Osteoblast (primary cell): ENCODE data around the gene TM6SF1. TPM values are rescaled to one million over a fixed set of nuclear protein-coding genes. Genes with fewer than 3 reads are reported as not detected.
"Not testable (repeated sequence)": the region's sequence is repeated elsewhere in the genome, so short reads cannot be mapped to it uniquely, and the experiment has no call there.

Experiments
- DNase-seq: peaks from one replicate; pipeline ENCODE4 v3.0.0; 2011; ENCODE audit warnings: low spot score, mixed read lengths; ENCODE audit not compliant: insufficient read length; ENCODE audit errors: missing footprints
- H2AFZ ChIP-seq: 2 replicates; pipeline ENCODE4 v1.6.0; 2011; ENCODE audit warnings: mild to moderate bottlenecking, low read length
- H3K27ac ChIP-seq: 2 replicates; pipeline ENCODE4 v1.5.1; 2011; ENCODE audit warnings: mild to moderate bottlenecking, low read depth, low read length, moderate library complexity
- H3K27me3 ChIP-seq: 2 replicates; pipeline ENCODE4 v1.6.0; 2012; ENCODE audit warnings: mild to moderate bottlenecking, control low read depth, inconsistent platforms, low read length, moderate library complexity; ENCODE audit not compliant: insufficient read depth
- H3K36me3 ChIP-seq: 2 replicates; pipeline ENCODE4 v1.5.1; 2011; ENCODE audit warnings: mild to moderate bottlenecking, low read length, control low read depth, moderate library complexity; ENCODE audit not compliant: insufficient read depth
- H3K4me1 ChIP-seq: 2 replicates; pipeline ENCODE4 v1.5.1; 2011; ENCODE audit warnings: mild to moderate bottlenecking, low read length, control low read depth, moderate library complexity; ENCODE audit not compliant: insufficient read depth
- H3K4me2 ChIP-seq: 2 replicates; pipeline ENCODE4 v1.6.0; 2011; ENCODE audit warnings: mild to moderate bottlenecking, low read length; ENCODE audit not compliant: insufficient read depth
- H3K4me3 ChIP-seq: fragments of 200-600 bp; sonication (generic); 3 replicates; pipeline ENCODE4 v1.5.1; 2012; ENCODE audit warnings: mild to moderate bottlenecking, low read length, inconsistent platforms; ENCODE audit not compliant: insufficient read depth
- H3K79me2 ChIP-seq: 2 replicates; pipeline ENCODE4 v1.6.0; 2012; ENCODE audit warnings: mild to moderate bottlenecking, low read length, control low read depth, inconsistent platforms; ENCODE audit not compliant: insufficient read depth
- H3K9me3 ChIP-seq: 2 replicates; pipeline ENCODE4 v1.5.1; 2011; ENCODE audit warnings: low read depth, low read length, control low read depth
- H4K20me1 ChIP-seq: 2 replicates; pipeline ENCODE4 v1.6.0; 2012; ENCODE audit warnings: mild to moderate bottlenecking, low read length, control low read depth; ENCODE audit not compliant: insufficient read depth
- CTCF ChIP-seq: IDR thresholded peaks from 2 replicates; pipeline ENCODE4 v1.5.1; 2011; ENCODE audit warnings: mild to moderate bottlenecking, low read depth, low read length, moderate library complexity; ENCODE audit errors: extremely low read depth
- total RNA-seq: library from RNA; depleted of rRNA; stranded (reverse); fragments of >200 nt; gene quantifications from 2 replicates; pipeline ENCODE4 v1.2.3, GENCODE V29; 2012

The TM6SF1 gene
- total RNA-seq, 1 donor = 0.36 TPM

- not testable (repeated sequence) for DNase-seq, H3K4me3 ChIP-seq, H3K4me1 ChIP-seq, H3K27me3 ChIP-seq, H3K27ac ChIP-seq, H4K20me1 ChIP-seq, H3K9me3 ChIP-seq, H3K79me2 ChIP-seq, H3K36me3 ChIP-seq, H2AFZ ChIP-seq, H3K4me2 ChIP-seq
Observed at GRCh38 chr15:83085864-83086552, 21.4 kb upstream of the TM6SF1 start.

GRCh38 chr15:83087576-83087975, 19.9 kb upstream of the TM6SF1 start:
- Histone ChIP-seq H3K4me1 (no peaks in the 10 kb centered on the region), H3K79me2 (no peaks in the 10 kb centered on the region), H4K20me1 (no peaks in the 10 kb centered on the region), H3K36me3 (no peaks in the 10 kb centered on the region), H3K27ac (no peak overlapping the region), H3K27me3 (peaks cover 5% of the 10 kb centered on the region), H2AFZ (no peak overlapping the region), H3K9me3 (no peaks in the 10 kb centered on the region), H3K4me3 (no peak overlapping the region), H3K4me2 (no peak overlapping the region)
- no peak for DNase-seq
- no peak for TF ChIP-seq CTCF

GRCh38 chr15:83088876-83089275, 18.6 kb upstream of the TM6SF1 start:
- Histone ChIP-seq H3K27ac (no peak overlapping the region), H3K4me3 (no peak overlapping the region), H3K4me2 (no peak overlapping the region), H3K9me3 (no peaks in the 10 kb centered on the region), H3K79me2 (no peaks in the 10 kb centered on the region), H4K20me1 (no peaks in the 10 kb centered on the region), H3K27me3 (peaks cover 5% of the 10 kb centered on the region), H3K36me3 (no peaks in the 10 kb centered on the region), H2AFZ (no peak overlapping the region), H3K4me1 (no peaks in the 10 kb centered on the region)
- no peak for TF ChIP-seq CTCF
- no peak for DNase-seq

- H4K20me1 ChIP-seq = no peaks in the 10 kb centered on the region
- peaks cover 5% of the 10 kb centered on the region for H3K27me3 ChIP-seq
- no peak overlapping the region for H3K4me2 ChIP-seq
- no peak overlapping the region for H3K4me3 ChIP-seq
- no peak overlapping the region for H3K27ac ChIP-seq
- no peaks in the 10 kb centered on the region for H3K4me1 ChIP-seq
- no peak for TF ChIP-seq CTCF
- DNase-seq = no peak
- H3K9me3 ChIP-seq = no peaks in the 10 kb centered on the region
- no peak overlapping the region for H2AFZ ChIP-seq
- no peaks in the 10 kb centered on the region for H3K36me3 ChIP-seq
- H3K79me2 ChIP-seq = no peaks in the 10 kb centered on the region
Observed at GRCh38 chr15:83090465-83090864, 17.0 kb upstream of the TM6SF1 start.

GRCh38 chr15:83091965-83092308, 15.5 kb upstream of the TM6SF1 start:
- not testable (repeated sequence) for H3K79me2 ChIP-seq, H3K36me3 ChIP-seq, H3K9me3 ChIP-seq, H3K27ac ChIP-seq, H3K4me1 ChIP-seq, DNase-seq, H3K4me3 ChIP-seq, H3K27me3 ChIP-seq, H2AFZ ChIP-seq, H4K20me1 ChIP-seq, H3K4me2 ChIP-seq
